ENCODE measurements around the gene THOC1.

Gene THOC1

DNA sequence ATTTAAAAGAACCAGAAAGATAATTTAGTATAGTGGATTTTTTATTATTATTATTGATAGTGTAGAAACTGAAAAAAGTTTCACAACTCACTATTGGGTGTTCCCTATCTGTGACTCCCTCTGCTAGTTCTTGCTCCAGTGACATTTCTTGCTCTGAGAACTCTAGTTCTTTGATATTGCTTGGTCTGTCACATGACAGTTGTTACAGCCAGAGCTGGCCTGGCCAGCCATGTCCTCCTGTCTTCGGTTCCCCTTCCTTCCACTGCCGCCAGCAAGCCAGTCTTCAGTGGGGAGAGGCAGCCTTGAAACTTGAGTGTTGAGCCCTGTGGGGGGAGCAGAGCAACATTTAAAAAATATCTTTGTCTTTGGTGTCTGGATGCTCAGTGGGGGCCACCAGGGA lies 7.6 kb upstream of the THOC1 start:
- no peak for DNase-seq (ENCODE audit: low read depth)

DNA sequence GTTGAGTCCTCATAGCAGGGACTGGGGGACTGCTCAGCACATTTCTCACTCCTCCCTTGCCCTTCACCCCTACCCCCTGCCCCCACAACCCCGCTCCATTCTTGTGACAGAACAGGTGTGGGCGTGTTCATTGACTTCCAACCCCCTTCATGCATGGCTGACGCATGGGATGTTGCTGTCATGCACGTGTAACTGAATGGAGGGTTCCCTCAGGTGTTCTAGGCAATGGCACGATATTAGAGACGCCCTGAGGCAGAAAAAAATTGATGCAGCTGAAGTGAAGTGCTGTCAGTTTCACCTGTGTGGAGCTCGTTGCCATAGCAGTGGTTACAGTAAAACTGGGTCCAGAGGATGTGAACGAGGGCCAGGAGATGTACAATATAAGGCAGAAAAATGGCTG lies 6.5 kb upstream of the THOC1 start:
- DNase-seq (ENCODE audit: low read depth) = no peak

DNA sequence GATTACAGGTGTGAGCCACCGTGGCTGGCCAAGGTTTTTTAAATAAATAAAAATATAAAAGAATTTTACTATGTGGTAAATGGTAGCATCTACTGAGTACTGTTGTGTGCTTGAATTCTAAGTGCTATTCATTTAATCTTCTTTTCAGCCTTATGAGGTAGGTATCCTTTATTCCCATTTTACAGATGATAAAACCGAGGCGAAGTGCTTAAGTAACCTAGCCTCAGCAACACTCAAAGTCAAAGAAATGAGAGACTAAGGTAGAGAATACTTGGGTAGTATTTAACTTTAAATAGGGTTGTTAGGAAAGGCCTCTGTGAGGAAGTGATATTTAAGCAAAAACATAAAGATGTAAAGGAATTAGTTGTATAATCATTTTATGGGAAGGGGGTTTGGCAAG lies 5.7 kb upstream of the THOC1 start:
- no peak for DNase-seq (ENCODE audit: low read depth)

DNA sequence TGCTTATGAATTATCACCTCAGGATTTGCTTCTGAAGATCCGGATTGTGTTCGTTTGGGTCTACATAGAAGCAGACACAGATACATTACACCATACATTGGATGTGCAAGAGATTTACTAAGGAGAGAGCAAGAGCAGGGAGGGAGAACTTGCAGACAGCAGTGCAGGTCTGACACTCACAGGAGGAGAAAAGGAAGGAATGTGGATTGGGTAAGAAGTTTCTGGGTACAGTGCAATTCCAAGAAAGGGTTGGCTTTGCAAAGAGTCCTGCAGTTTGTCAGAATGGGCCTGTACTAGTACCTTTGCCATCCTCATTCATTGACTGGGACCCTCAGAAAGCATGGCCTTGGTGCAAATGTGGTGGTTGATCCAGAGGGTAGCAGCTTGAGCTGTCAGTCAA lies 4.8 kb upstream of the THOC1 start:
- DNase-seq (ENCODE audit: low read depth) = no peak

DNA sequence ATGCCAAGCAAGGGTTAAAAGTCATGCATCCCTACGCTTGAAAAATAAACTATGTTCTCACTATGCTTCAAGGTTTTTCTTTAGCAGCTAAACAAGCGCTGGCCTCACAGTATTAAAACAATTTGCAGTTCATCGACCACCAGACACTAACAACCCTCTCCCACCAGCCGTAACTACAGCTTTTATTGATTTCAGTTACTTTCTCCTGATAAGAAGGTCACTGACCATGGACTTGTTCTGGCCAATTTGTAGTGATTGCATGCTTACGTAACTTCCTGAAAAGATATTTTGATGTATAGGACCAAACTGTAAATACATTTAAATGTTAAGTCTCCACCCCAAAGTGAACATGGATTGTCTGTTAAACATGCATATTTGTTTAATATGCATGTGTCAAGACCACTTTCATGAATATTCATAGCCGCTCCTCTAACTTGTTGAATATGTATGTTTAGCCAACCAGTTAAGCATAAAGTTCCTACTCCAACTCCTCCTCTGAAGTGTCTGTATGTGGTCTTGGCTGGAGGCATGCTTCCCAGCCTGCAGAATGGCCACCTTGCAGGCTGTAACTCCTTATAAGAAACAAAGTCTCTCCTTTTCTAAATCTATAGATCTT lies 1.7 kb upstream of the THOC1 start:
- no peak for DNase-seq (ENCODE audit: low read depth)

DNA sequence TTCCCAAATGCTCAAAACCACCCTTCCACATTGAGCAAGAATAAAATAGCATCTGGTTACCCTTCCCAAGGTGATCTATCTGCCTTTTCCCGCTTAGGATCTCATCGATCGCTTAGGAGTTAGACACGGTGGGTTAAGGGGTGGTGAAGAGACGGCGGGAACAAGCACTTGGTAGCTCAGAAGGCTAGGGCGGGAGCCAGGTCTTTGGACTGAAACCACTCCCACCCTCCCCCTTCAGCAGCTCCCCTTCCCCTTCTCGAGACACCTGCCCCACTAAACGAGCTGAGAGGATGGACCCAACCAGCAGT lies 513 bp downstream of the THOC1 start:
- DNase-seq (ENCODE audit: low read depth) = no peak

DNA sequence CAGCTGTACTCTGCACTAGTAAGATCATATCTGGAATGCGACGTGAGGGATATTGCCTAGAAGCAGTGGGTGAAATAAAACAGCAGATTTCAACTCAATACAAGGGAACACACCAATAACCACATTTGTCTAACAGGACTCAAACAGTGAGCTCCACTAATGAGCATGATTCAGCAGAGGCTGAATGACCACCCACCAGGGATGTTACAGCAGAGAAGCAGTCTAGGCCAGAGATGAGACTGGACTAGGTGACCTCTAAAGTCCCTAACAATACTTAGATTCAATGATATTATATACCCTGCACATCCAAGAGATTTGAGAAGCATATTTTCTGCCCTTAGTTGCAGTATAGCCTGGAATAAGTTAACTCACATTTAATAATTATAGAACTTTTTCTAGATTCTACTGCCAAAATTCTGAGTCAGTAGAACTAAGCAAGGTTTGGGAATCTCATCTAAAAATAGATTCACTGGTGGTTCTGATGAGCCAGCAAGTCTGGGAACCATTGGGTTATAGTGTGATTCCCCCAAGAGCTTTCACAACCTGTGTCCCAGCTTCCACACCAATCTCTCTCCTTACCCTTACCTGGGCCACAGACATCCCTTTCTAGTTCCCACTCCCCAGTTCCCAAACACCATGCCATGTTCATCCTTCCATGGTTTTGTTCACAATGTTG lies 6.3 kb downstream of the THOC1 start:
- no peak for DNase-seq (ENCODE audit: low read depth)

DNA sequence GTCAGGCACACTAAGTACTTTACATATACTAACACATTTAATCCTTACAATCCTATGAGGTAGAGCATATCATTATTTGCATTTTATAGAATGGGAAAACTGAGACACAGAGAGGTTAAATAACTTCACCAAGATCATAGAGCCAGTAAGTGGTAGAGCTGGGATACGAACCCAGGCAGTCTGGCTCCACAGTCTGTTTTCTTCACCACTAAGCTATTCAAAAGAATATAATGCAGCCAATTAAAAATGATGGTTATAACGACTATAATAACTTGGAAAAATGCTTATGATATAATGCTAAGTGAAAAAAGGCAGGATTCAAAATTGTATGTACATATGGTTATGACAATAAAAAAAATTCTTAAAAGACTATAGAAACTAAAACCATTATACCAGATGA lies 7.3 kb downstream of the THOC1 start:
- no peak for DNase-seq (ENCODE audit: low read depth)

DNA sequence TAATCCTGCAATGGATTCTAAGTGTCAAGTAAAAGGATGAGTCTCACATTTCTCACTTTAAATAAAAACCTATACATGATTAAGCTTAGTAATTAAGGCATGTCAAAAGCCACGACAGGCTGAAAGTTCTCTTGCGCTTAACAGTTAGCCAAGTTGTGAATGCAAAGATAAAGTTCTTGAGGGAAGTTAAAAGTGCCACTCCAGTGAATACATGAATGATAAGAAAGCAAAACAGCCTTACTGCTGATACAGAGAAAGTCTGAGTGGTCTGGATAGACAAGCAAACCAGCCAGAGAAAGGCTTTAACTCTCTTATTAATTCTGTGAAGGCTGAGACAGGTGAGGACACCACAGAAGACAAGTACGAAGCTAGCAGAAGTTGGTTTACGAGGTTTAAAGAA lies 12.7 kb downstream of the THOC1 start:
- no peak for DNase-seq (ENCODE audit: low read depth)

DNA sequence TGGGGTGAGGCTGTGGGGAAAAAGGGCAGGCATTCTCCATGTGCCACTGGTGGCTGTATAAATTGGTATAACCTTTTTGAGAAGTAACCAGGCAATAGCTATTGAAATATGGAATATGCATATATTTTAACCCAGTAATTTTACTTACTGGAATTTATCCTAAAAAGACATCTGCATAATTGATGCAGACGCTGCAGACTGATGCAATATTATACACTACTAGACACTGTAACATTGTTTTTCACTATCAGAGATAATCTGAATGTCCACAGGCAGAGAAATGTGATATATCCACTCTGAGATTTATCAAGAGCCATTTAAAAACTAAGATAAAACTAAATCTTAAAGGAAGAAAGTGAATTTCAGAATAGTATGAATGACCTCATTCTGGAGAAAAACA lies 14.7 kb downstream of the THOC1 start:
- no peak for DNase-seq (ENCODE audit: low read depth)

DNA sequence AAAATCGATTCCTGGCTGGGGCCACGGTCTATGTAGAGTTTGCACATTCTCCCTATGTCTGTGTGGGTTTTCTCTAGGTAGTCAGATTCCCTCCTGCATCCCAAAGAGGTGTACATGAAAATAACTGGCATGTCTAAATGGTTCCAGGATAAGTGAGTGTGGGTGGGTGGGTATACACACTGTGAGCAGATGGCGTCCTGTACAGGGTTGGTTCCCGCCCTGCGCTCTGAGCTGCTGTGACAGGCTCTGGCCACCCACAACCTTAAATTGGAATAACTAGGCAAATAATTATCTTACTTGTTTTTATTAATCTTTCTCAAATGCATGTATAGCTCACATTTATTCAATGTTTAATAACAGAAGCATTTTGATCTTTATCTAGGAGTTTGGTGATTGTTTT lies 16.3 kb downstream of the THOC1 start:
- no peak for DNase-seq (ENCODE audit: low read depth)

DNA sequence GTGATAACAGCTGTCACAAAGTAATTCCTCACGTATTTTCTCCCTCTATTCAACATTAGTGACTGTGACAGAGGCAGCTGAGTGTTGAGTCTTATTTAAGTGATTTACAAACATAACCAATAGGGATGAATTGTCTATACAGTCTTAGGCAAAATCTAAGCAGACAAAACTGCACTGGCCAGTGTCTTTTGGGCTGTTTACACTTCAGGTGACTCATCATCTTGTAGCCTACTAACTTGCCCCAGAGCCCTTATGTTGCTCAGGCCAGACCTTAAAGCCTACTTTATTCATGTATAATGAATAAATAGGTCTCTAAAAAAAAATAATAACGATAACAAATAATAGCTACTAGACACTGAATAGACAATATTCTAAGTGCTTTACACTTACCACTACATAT lies 17.2 kb downstream of the THOC1 start:
- no peak for DNase-seq (ENCODE audit: low read depth)

DNA sequence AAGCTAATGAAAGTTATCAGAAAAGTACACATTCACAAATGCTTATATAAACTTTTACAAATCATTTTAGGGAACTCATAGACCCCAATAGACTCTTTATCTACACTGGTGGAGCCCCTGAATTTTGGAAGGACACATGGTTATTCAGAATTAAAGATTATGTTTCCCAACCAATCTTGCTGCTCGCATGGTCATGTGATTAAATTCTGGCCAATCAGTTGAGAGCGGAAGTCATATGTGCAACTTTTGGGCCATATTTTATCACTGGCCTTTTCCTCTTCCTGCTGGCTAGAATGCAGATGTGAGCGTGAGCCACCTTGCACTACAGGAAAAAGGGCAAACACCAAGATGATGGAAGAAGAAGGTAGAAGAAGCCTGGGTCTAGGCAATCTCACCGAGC lies 19.8 kb downstream of the THOC1 start:
- DNase-seq (ENCODE audit: low read depth) = no peak

DNA sequence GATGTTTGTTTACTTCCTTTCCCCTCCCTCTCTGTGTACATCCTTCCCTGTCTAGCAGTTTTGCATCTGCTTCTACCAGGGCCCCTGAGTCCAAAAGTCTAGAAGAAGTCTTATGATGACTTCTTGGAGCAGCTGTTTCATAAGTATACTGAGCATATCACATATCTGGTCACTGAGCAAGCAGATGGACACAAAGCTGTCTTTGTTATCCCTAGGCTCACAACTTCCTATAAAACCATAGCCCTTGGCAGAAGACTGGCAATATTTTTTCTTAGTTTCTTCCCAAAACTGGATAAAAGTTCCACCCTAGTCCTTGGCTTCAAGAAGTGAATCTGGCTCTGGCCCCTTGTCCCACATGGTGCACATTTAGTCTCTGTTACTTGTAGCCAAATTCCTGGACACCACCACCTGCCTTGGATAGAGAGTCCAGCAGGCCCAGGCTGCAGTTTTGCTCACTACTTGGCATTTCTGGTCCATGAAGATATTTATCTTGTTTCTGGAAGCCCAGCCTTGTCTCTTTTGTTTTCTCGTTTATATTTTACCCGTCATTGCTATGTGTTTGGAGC lies 22.5 kb downstream of the THOC1 start:
- no peak for DNase-seq (ENCODE audit: low read depth)

DNA sequence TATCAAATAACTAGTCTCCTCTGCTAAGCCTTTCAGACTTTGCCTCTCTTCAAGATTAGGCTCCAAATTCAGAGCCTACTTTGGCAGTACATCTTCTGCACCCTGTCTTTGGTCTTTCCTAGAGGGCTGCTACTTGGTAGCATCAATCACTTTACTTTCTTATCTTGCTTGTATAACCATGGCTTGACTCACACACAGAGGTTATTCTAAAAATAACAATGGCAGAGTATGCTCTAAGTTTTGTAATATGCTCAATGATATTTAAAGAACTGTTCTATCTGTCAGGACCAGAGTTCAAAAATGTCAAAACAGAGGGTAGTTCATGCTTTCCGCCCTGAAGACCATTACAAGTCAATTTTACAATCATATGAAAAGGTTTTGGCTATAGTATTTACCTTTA lies 27.7 kb downstream of the THOC1 start:
- DNase-seq (ENCODE audit: low read depth) = no peak

DNA sequence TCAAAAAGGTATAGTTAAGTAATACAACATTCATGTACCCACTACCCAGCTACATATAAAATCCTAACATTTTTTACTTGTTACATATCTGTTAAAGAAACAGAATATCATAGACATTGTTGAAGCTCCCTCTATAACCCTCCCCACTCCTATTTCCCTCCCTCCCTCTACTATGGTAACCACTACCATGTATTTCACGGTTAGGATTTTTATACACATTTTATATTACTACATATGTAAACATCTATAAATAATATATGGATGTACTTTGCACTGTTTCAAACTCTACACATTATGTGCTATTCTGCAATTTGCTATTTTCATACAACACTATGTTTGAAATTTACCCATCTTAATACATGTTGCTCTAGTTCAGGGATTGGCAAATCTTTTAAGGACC lies 36.3 kb downstream of the THOC1 start:
- no peak for DNase-seq (ENCODE audit: low read depth)

DNA sequence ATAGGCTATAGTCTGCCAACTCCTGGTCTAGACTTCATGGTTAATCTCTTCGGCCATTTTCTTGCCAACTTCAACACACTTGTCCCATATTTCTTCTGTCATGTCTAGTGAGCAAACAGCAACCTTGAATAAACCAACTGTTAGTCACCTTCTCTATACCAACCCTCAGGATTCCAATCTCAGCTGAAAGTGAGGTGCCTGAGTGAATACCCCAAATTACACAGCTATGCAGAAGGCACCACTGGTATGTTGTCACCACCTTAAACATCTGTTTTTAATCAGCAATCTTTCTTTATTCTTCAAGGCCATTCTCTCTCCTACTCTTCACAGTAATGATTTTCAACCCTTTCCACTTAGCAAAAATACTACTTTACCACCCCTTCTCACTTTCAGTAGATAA lies 39.3 kb downstream of the THOC1 start:
- no peak for DNase-seq (ENCODE audit: low read depth)

DNA sequence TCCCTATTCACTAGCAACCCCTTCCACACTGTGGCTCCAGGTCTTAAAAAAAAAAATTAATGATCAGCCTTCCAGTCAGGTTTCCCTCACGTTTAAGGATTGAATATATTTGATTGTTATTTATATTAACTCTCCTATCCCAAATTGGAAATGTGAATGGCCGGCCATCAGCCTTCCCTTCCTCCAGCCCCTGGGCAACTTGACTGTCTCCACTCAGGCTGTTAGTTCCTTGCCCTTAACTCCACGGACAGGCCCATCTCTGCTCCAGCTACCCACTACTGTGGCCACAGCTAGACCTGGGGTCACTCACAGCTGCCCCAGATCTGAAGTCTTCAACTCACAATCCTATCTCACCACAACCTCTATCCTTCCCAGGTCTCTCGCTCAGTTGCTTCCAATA lies 39.9 kb downstream of the THOC1 start:
- no peak for DNase-seq (ENCODE audit: low read depth)

DNA sequence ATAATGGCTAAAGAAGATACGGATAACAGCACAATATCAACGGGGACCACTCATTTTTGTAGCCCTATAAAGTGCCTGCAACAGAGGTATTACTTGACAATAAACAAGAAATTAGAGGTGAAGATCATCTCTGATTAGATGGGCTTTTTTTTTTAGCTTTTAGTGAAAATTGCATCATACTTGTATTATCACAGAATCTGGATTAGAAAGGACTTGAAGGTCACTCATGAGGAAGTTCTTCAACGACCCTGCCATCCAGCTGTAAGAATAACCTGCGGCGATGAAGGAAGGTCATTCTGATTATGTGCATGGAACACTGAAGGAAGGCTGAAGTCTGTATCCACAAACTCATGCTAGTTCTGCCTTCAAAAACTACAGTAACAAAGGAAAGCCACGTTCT lies 40.5 kb downstream of the THOC1 start:
- DNase-seq (ENCODE audit: low read depth) = no peak

DNA sequence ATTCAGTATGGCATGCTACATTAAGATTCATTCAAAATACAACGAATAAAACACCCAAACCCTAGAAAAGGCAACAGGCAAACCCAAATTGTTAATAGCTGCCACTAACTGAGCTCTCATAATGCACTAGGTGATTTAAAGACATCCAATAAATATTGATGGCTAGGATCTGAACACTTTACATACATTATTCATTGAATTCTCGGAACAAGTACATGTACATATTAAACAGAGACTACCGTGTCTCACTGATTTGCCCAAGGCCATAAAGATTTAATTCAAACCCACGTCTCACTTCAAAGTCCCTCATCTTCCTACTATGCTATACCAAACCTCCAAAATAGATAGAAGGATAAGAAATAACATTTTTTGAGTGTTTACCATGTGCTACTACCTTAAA lies 42.1 kb downstream of the THOC1 start:
- DNase-seq (ENCODE audit: low read depth) = no peak

DNA sequence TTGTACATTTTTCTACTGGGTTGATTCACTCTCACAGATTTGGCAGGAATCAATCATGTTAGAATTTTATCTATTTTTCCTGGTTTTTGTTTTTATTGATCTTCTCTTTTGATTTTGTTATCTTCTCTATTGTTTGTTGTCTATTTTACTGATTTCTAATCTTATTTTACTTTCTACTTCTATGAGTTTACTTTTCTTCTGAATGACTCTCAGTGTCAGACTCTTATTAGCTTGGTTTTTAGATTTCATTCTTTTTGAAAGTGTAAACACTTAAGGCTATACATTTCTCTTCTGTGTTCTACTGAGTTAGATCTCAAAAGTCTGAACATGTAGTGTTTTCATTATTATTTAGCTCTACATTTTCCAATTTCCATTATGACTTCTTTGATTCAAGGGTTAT lies 47.1 kb downstream of the THOC1 start:
- DNase-seq (ENCODE audit: low read depth) = no peak

DNA sequence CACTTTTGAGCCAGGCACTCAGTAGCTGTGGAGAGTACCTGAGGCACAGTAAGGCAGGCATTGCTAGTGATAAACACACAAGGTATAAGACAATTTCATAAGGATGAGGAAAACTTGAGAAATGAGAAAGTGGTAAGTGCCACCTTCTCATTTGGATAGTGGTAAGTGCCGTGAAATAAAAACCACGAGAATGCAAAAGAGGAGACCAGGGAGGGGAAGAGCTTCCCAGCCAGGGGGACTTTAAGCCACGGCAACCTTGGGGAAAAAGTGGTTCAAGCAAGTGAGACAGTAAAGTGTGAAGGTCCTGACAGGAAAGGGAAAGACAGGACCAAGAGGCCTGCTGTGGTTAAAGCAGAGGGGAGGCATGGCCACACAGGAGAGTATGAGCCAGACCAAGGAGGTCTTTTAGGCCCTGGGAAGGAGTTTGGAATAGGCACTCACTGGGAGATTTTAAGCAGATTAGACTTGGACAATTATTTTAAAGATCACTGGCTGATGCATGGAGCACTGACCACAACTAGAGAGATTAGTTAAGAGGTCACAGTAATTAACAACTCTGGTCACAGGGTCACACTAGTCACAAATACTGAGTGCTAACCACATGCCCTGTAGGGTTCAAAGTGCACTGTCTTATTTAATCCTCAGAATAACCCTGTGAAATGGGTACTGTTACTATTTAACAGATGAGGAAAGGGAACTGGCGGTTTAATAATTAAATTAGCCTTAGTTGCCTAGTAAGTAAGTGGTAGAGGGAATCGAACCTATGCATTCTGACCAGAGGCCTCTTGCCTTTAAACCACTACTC lies 50.1 kb downstream of the THOC1 start:
- no peak for DNase-seq (ENCODE audit: low read depth)

DNA sequence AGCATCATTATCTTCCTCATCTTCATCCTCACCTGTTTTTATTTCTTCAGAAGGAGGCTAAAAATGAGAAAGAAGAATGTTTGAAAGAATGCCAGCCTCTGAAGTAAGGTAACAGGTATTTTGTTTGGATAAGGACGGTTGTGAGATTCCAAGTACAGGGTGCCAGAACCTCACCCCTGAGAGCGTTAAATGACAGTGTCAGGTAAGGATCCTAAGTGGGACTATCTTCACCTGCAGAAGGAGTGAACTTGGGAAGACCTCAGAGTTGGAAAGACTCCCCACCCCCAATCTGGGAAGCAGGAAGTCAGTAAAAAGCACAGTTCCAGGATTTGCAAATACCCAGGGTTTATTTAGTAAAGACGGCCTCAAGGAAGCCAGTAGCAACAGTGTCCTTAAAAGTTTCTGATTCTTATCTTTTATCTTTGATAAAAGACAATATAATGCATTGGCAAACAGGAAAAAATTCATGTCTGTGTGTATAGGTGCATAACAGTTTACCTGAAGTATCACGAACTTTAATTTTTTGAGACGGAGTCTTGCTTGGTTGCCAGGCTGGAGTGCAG lies 52.3 kb downstream of the THOC1 start:
- no peak for DNase-seq (ENCODE audit: low read depth)
